PFSK-1 (cell line): ENCODE results near the gene SUOX.
A peak's percentile ranks its signal among the peaks of the same experiment; 100 is the strongest.

Experiments used
- FOXP2 ChIP-seq: optimal IDR thresholded peaks from 2 replicates; pipeline ENCODE3; 2011; ENCODE audit warnings: borderline replicate concordance, control low read depth, inconsistent platforms; ENCODE audit not compliant: insufficient read depth; ENCODE audit errors: extremely low read length, extremely low read depth
- POLR2AphosphoS5 ChIP-seq: IDR thresholded peaks from 2 replicates; pipeline ENCODE4 v1.6.1; 2012; ENCODE audit warnings: low read depth, mild to moderate bottlenecking, control low read depth, low read length, moderate library complexity
- REST ChIP-seq, 2 experiments: IDR thresholded peaks; 2 replicates each; pipeline versions ENCODE4 v1.6.1 to v1.8.0; 2011 to 2012; ENCODE audit warnings: low read depth in 2 of 2, low read length in 2 of 2, control low read depth in 1 of 2, inconsistent platforms in 1 of 2, mild to moderate bottlenecking in 1 of 2, moderate library complexity in 1 of 2; ENCODE audit not compliant: insufficient read depth in 1 of 2
- SIN3A ChIP-seq: IDR thresholded peaks from 2 replicates; pipeline ENCODE4 v1.6.1; 2012; ENCODE audit warnings: mild to moderate bottlenecking, low read length, moderate library complexity, borderline replicate concordance; ENCODE audit not compliant: insufficient read depth
- TAF1 ChIP-seq: IDR thresholded peaks from 2 replicates; pipeline ENCODE4 v1.6.1; 2012; ENCODE audit warnings: low read length, control low read depth, borderline replicate concordance; ENCODE audit not compliant: insufficient read depth

SUOX gene

DNA sequence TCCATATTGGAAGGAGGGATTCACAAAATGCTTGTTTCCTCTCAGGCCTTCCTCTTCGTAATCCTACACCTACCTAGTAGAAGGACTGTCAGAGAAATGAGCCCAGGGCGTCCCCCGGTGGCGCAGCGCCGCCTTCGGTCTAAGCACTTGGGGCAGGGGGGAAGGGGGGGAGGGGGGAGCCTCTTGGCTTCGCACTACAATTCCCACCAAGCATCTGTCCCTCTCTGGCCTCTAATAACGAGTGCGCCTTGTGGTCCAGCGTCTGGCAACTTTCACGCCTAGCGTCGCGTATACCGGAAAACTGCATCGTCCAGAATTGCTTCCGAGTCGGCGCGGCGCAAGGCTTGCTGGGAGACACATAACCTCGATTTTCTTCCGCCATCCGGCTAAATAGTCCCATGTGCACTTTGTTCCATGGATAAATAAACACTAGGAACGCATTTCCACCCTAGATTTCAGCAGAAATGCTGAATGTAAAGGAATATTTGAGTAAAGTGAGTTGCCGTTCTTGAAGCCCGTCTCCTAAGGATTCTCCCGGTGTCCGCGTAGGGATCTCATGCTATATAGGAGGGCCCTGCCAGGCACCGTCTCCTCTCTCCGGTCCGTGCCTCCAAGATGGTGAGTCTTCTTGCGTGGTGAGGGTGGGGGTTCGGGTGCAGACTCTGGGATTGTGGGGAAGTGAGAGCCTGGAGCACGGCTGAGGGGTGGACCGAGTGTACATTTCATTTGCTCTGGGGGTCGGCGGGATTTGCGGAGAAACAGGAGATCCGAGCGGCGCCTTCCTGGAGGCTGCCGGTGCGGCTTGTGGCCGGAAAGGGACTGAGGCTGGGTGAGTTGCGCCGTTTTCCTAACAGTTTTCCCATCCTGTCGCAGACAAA, 44.7 kb downstream of the SUOX start, which contains the start of gene RPS26:
Gene RPS26 (plus strand): TSS at position 367 of the 878 bp plus-strand sequence. CDS start 249 bp downstream, at position 616.
- TF ChIP-seq SIN3A: peak; percentile 72; the same call in 1 of the 2 replicates
- peak; percentile 97 for TF ChIP-seq TAF1
- TF ChIP-seq POLR2AphosphoS5: peak; percentile 99
- TF ChIP-seq FOXP2: peak; percentile 77
- no peak; a peak in 1 of 4 replicates for TF ChIP-seq REST (IDR thresholded peaks at IDR 0.05; ENCODE audit: insufficient read depth in 1 of 2, low read depth in 2 of 2, low read length in 2 of 2)

DNA sequence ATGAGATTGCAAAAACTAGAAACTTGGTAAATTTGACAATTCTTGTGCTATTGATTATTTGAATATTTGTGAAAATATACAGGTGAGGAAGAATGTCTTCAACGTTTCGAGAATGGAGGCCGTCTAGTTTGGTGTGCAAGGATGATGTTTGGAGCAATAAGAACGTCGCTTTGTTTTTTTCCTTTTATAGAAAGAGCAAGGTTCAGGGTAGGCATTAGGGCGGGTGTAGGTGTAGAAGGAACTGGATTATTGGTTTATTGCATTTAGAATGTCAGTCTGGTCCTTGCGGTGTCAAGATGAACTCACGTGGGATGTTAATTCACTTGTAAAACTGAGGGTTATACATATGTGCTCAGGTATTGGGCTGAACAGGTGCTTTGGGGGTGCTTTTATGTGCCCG, 45.8 kb downstream of the SUOX start:
- no peak for TF ChIP-seq TAF1
- TF ChIP-seq POLR2AphosphoS5: no peak
- TF ChIP-seq FOXP2: no peak
- no peak for TF ChIP-seq SIN3A
- TF ChIP-seq REST (IDR thresholded peaks at IDR 0.05; ENCODE audit: insufficient read depth in 1 of 2, low read depth in 2 of 2, low read length in 2 of 2): no peak

DNA sequence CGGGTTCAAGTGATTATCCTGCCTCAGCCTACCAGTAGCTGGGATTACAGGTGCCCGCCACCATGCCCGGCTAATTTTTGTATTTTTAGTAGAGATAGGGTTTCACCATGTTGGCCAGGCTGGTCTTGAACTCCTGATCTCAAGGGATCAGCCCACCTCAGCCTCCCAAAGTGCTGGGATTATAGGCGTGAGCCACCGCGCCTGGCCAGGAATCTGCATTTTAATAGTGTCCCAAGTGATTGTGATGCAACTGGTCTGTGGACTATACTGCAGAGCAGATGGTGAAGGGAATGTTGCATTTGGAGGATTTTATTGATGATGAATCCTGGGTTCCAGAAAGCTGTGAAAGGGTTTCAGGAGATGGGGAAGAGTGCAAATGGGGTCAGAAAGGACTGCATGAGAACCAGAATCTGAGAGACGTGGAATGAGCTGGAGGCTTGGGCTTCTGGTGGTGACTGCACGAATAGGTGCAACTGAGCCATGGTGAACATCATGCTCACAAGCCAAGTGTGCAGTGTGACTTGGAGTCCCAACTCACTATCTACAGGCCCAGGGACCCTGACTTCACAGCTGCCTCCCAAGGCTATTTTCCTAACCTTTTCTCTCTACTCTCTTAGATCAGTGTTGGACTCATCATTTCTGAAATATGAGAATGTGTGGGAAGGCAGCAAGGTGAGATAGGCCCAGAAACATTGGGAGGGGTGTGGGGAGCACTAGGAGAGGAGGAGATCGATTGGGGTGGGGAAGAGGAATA, 49.1 kb downstream of the SUOX start:
- TF ChIP-seq FOXP2: no peak
- peak; percentile 65 for TF ChIP-seq POLR2AphosphoS5
- TF ChIP-seq SIN3A: no peak

DNA sequence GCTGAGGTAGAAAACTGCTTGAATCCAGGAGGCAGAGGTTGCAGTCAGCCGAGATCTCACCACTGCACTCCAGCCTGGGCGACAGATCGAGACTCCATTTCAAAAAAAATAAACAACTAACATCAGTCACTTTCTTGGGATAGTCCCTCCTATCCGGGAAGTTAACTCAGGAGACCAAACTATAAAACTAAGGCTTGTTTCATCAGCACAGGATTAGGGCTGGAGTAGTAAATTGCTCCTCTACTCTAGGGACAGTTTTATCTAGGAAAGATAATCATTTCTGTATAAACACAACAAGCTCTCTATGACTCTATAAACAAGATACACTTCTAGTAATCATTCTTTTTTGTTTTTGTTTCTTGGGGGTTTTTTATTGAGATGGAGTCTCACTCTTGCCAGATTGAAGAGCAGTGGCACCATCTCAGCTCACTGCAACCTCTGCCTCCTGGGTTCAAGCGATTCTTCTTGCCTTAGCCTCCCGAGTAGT, 56.4 kb downstream of the SUOX start:
- TF ChIP-seq POLR2AphosphoS5 (no peak), TAF1 (no peak), FOXP2 (no peak), REST (IDR thresholded peaks at IDR 0.05; ENCODE audit: insufficient read depth in 1 of 2, low read depth in 2 of 2, low read length in 2 of 2) (no peak), SIN3A (no peak)
